Testis (tissue), 3 donors: Measurements from ENCODE around the gene HNRNPD. TPM values are rescaled to one million over a fixed set of nuclear protein-coding genes. Genes with fewer than 3 reads are reported as not detected.
A peak's percentile ranks its signal among the peaks of the same experiment; 100 is the strongest.
"Not testable (repeated sequence)": the region's sequence is repeated elsewhere in the genome, so short reads cannot be mapped to it uniquely, and the experiment has no call there.

Source experiments
- DNase-seq: peaks from one replicate; pipeline ENCODE4 v3.0.0-alpha.2; 2019
- H3K27ac ChIP-seq, 2 donors: fragments of 200-600 bp; sonication (generic); one replicate each; pipeline ENCODE4 v1.5.1; 2019
- H3K27me3 ChIP-seq: fragments of 200-600 bp; sonication (generic); one replicate; pipeline ENCODE4 v1.5.1; 2019
- H3K36me3 ChIP-seq: fragments of 200-600 bp; sonication (generic); one replicate; pipeline ENCODE4 v1.5.1; 2017; ENCODE audit warnings: low read depth; ENCODE audit errors: missing control alignments
- H3K4me1 ChIP-seq: fragments of 200-600 bp; sonication (generic); one replicate; pipeline ENCODE4 v1.5.1; 2019
- H3K4me3 ChIP-seq, 2 donors: fragments of 200-600 bp; sonication (generic); one replicate each; pipeline ENCODE4 v1.5.1; 2017 to 2019
- H3K9me3 ChIP-seq: fragments of 200-600 bp; sonication (generic); one replicate; pipeline ENCODE4 v1.5.1; 2017
- CTCF ChIP-seq, 3 experiments: fragments of 450-650 bp in 2 of 3; fragments of 200-600 bp in 1 of 3; sonication (generic) in 1 of 3; IDR thresholded peaks; one replicate each; pipeline ENCODE4 v1.5.1; 2016 to 2019; ENCODE audit warnings: antibody characterized with exemption in 3 of 3, mild to moderate bottlenecking in 2 of 3, moderate library complexity in 1 of 3
- POLR2A ChIP-seq: fragments of 450-650 bp; IDR thresholded peaks from one replicate; pipeline ENCODE4 v1.6.1; 2017; ENCODE audit warnings: antibody characterized with exemption, mild to moderate bottlenecking, moderate library complexity
- WGBS, 2 donors: methylation state at CpG; one replicate each; pipeline ENCODE4 v1.1.5; 2018; 5-methylcytosine and 5-hydroxymethylcytosine counted together
- intact Hi-C: fragments of 100-400 bp; cut with DNase I; formaldehyde crosslinking; loops from one replicate; pipeline ENCODE4 v1.15.1; 2023; ENCODE audit warnings: low total_unique reads
- polyA plus RNA-seq: library from polyadenylated mRNA; stranded (reverse); fragments of 350-450 nt; fragmentation: Illumina TruSeq; extraction: RNeasy Lipid Tissue Mini Kit (QIAGEN cat#74804); gene quantifications from one replicate; pipeline ENCODE4 v1.2.3, GENCODE V29; 2014; ENCODE audit warnings: low read depth, low replicate concordance; ENCODE audit not compliant: insufficient read depth
- total RNA-seq, 2 donors: library from RNA; depleted of rRNA; stranded (reverse); fragments of >200 nt; gene quantifications; one replicate each; pipeline ENCODE4 v1.2.3, GENCODE V29; 2016

The HNRNPD gene
- total and polyA plus RNA-seq, 3 donors from 2014 or later = 114 to 221 (median 118) TPM

- TF ChIP-seq POLR2A (no peak), CTCF (IDR thresholded peaks at IDR 0.05) (no peak)
- peak overlapping the region in 1 of 2 donors; percentile 6 for H3K4me3 ChIP-seq
- intact Hi-C loops = no loop called here
- no peaks in the 10 kb centered on the region for H3K27me3 ChIP-seq
- H3K4me1 ChIP-seq = no peaks in the 10 kb centered on the region
- no peaks in the 10 kb centered on the region for H3K36me3 ChIP-seq
- 67 to 75% methylated on average over 10 to 12 of the region's 12 CpGs for WGBS, 2 donors
- no peak overlapping the region for H3K27ac ChIP-seq
- no peaks in the 10 kb centered on the region for H3K9me3 ChIP-seq
- DNase-seq = no peak
Measured at GRCh38 chr4:82415922-82416365, 42.2 kb upstream of the HNRNPD start.

DNA sequence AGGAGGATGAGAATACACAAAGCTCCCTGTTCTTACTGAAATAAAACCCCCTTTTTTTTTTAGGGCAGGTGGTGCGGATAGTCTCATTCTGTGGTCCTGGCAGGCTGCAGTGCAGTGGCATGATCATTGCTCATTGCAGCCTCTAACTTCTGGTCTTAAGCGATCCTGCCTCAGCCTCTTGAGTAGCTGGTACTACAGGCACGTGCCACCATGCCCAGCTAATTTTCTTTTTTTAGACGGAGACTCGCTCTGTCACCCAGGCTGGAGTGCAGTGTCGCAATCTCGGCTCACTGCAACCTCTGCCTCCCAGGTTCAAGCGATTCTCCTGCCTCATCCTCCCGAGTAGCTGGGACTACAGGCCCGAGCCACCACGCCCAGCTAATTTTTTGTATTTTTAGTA, 41.3 kb upstream of the HNRNPD start:
- H3K9me3 ChIP-seq, H3K27ac ChIP-seq, DNase-seq, H3K4me1 ChIP-seq, H3K27me3 ChIP-seq, intact Hi-C loops, H3K4me3 ChIP-seq, H3K36me3 ChIP-seq: not testable (repeated sequence)
- 54 to 89% methylated on average over 11 of the region's 11 CpGs for WGBS, 2 donors

DNA sequence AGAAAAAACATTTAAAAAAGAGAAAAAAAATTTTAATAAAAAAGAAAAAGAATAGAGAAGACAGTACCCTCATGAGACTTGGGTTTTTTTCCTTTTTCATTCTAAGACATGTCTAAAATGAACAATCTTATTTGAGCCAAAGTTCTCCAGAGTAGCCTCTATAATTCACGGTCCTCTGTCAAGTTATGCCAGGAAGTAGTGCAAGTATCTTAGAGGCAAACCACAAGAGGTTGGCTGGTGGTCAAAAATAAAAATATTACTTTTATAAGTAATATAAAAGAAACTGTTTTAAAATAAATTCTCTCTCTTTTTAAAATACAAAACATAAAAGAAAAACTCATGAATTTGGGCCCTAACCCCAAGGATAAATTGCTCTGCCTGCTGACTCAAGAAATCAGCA, 29.9 kb upstream of the HNRNPD start:
- DNase-seq = no peak
- no peak overlapping the region for H3K27ac ChIP-seq

GRCh38 chr4:82402196-82402775, 28.5 kb upstream of the HNRNPD start:
- Histone ChIP-seq H3K27ac (no peak overlapping the region), H3K27me3 (no peaks in the 10 kb centered on the region), H3K36me3 (no peaks in the 10 kb centered on the region), H3K4me3 (peak overlapping the region in 1 of 2 donors; percentile 13), H3K4me1 (no peaks in the 10 kb centered on the region), H3K9me3 (no peaks in the 10 kb centered on the region)
- TF ChIP-seq POLR2A = no peak
- no peak for TF ChIP-seq CTCF (IDR thresholded peaks at IDR 0.05)
- 57 to 80% methylated on average over 17 of the region's 17 CpGs for WGBS, 2 donors
- intact Hi-C loops = no loop called here
- no peak for DNase-seq

More for the DNA sequence above, 29.9 kb upstream of the HNRNPD start:
- 56 to 57% methylated on average over 1 of the region's 1 CpG for WGBS, 2 donors
- no peak overlapping the region for H3K4me3 ChIP-seq
- intact Hi-C loops = no loop called here
- H3K4me1 ChIP-seq = no peaks in the 10 kb centered on the region
- H3K27me3 ChIP-seq = no peaks in the 10 kb centered on the region
- H3K36me3 ChIP-seq = no peaks in the 10 kb centered on the region
- TF ChIP-seq POLR2A (no peak), CTCF (IDR thresholded peaks at IDR 0.05) (no peak)
- H3K9me3 ChIP-seq = no peaks in the 10 kb centered on the region

DNA sequence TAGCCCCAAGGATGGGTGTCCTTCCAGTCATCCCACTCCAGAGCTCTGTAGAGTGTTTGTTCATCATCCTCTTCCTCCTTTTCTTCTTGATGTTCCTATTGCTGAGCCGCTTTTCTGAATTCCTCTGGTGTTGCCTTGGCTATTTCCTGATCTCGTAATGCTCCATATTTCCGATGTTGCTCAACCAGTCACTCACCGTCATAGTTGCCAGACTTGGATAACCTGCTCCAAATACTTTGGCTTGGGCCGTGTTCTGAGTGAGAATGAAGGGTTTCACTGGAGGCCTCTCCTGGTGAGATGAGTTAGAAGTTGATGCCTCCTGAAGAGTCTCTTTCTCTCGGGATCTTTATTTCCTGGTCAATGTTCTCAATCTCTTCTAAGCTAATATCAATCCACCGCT, 27.8 kb upstream of the HNRNPD start:
- no peaks in the 10 kb centered on the region for H3K27me3 ChIP-seq
- no peaks in the 10 kb centered on the region for H3K4me1 ChIP-seq
- no peak for DNase-seq
- H3K27ac ChIP-seq = no peak overlapping the region
- TF ChIP-seq CTCF (IDR thresholded peaks at IDR 0.05) = no peak
- 47 to 66% methylated on average over 7 of the region's 7 CpGs for WGBS, 2 donors
- no peak overlapping the region for H3K4me3 ChIP-seq
- H3K36me3 ChIP-seq = no peaks in the 10 kb centered on the region
- intact Hi-C loops = no loop called here
- H3K9me3 ChIP-seq = no peaks in the 10 kb centered on the region
